Breast epithelium (tissue), 3 donors: ENCODE data around the gene SPARC.

Experiments
- POLR2A ChIP-seq: fragments of 450-650 bp; IDR thresholded peaks from one replicate; pipeline ENCODE4 v1.6.1; 2016; ENCODE audit warnings: antibody characterized with exemption, mild to moderate bottlenecking, moderate library complexity
- POLR2AphosphoS5 ChIP-seq, 3 donors: sonication (generic); formaldehyde crosslinking; IDR thresholded peaks; one replicate each; pipeline ENCODE4 v1.6.1; 2017; ENCODE audit warnings: antibody characterized with exemption in 3 of 3
- TF ChIP-seq, protein P1 (sequence below), 3 donors: fragments of 450-650 bp; IDR thresholded peaks; one replicate each; pipeline ENCODE4 v1.5.1; 2016 to 2017; ENCODE audit warnings: antibody characterized with exemption in 3 of 3, mild to moderate bottlenecking in 3 of 3, moderate library complexity in 3 of 3

DNA sequence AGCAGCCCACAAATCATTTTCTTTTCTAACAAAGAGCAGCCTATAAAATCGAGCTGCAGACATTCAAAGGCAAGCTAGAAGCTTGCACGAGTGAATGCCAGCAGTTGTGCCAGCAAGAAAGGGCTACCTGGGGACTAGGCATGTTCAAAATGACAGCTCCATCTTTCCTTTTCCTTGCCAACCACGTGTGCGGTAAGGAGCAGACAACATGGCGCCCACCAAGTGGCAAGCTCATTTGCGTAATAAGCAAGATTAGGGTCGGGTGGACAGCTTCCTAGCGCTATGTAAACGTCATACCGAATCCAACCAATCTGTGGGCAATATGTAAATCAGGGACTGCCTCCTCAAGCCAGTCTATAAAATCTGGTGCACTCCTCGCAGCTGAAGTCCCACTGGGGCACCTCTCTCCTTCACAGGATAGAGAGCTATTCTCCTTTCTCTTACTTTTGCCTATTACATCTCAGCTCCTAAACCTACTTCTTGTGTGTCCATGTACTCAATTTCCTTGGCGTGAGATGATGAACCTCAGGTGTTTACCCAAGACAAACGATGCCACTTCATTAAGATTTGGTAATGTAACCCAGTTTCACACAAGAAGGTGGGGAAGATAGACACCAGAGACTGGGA lies 22.5 kb upstream of the SPARC start:
- TF ChIP-seq, protein P1, sequence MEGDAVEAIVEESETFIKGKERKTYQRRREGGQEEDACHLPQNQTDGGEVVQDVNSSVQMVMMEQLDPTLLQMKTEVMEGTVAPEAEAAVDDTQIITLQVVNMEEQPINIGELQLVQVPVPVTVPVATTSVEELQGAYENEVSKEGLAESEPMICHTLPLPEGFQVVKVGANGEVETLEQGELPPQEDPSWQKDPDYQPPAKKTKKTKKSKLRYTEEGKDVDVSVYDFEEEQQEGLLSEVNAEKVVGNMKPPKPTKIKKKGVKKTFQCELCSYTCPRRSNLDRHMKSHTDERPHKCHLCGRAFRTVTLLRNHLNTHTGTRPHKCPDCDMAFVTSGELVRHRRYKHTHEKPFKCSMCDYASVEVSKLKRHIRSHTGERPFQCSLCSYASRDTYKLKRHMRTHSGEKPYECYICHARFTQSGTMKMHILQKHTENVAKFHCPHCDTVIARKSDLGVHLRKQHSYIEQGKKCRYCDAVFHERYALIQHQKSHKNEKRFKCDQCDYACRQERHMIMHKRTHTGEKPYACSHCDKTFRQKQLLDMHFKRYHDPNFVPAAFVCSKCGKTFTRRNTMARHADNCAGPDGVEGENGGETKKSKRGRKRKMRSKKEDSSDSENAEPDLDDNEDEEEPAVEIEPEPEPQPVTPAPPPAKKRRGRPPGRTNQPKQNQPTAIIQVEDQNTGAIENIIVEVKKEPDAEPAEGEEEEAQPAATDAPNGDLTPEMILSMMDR (IDR thresholded peaks at IDR 0.05) = no peak
- no peak for TF ChIP-seq POLR2A
- no peak for TF ChIP-seq POLR2AphosphoS5 (IDR thresholded peaks at IDR 0.05)
